Measurements from ENCODE around the gene BBX.
"Not testable (repeated sequence)": the region's sequence is repeated elsewhere in the genome, so short reads cannot be mapped to it uniquely, and the experiment has no call there.

BBX gene

GRCh38 chr3:107683447-107683846, 160.7 kb downstream of the BBX start:
- no peak for TF ChIP-seq CTCF (IDR thresholded peaks at IDR 0.05; ENCODE audit: insufficient read depth, low read depth, low read length, missing control alignments)
- H3K4me3 ChIP-seq (ENCODE audit: low read depth, low read length): no peak overlapping the region
- DNase-seq (ENCODE audit: low read depth): no peak

- no peak for DNase-seq (ENCODE audit: low read depth)
- H3K4me3 ChIP-seq (ENCODE audit: low read depth, low read length): no peak overlapping the region
- no peak for TF ChIP-seq CTCF (IDR thresholded peaks at IDR 0.05; ENCODE audit: insufficient read depth, low read depth, low read length, missing control alignments)
These were observed 161.7 kb downstream of the BBX start for GRCh38 chr3:107684431-107684925.

DNA sequence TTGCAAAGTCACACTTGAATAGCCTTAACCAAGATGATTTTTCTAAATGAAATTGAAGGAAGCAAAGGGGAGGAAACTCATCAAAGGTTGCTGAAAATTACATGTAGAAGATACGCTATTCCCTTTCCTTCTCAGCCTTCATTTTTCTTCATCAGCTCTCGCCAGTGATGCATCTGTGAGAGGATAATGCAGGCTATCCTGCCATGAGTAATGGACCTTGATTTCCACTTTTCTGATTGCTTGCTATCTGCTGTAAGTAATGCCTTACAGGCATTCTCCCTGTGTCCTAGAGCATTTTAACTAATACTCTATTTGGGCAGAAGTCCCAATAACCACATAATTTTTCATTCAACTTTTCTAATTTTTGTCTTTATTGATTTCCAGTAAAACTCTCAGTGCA, 162.6 kb downstream of the BBX start:
- TF ChIP-seq CTCF (IDR thresholded peaks at IDR 0.05; ENCODE audit: insufficient read depth, low read depth, low read length, missing control alignments): no peak
- no peak for DNase-seq (ENCODE audit: low read depth)
- H3K4me3 ChIP-seq (ENCODE audit: low read depth, low read length): no peak overlapping the region

DNA sequence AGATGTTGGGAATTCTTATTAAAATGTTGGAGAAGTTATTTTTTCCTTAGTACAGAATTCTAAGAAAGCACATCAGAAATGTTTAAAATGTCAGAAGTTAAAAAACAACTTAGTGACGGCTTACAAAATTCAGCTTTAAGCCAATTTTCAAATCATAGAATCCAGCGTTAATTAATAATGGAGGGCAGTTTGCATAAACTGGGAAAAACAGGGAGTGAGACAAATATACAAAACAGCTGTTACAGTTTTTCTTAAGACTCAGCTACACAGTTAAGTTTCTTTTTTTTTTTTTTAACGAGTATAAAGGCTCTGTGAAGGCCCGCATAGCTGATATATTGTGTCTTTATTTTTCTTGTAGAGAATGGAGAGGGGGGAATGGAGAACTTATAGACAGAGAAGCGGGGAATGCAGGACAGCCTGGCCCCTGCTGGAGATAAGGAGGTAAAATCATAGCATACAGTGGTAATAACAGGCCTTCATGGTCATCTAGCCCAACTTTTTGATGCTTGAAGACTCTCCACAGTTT, 164.4 kb downstream of the BBX start:
- no peak for TF ChIP-seq CTCF (IDR thresholded peaks at IDR 0.05; ENCODE audit: insufficient read depth, low read depth, low read length, missing control alignments)
- no peak for DNase-seq (ENCODE audit: low read depth)
- H3K4me3 ChIP-seq (ENCODE audit: low read depth, low read length): no peak overlapping the region

GRCh38 chr3:107689355-107689754, 166.6 kb downstream of the BBX start:
- TF ChIP-seq CTCF (IDR thresholded peaks at IDR 0.05; ENCODE audit: insufficient read depth, low read depth, low read length, missing control alignments): no peak
- no peak for DNase-seq (ENCODE audit: low read depth)

DNA sequence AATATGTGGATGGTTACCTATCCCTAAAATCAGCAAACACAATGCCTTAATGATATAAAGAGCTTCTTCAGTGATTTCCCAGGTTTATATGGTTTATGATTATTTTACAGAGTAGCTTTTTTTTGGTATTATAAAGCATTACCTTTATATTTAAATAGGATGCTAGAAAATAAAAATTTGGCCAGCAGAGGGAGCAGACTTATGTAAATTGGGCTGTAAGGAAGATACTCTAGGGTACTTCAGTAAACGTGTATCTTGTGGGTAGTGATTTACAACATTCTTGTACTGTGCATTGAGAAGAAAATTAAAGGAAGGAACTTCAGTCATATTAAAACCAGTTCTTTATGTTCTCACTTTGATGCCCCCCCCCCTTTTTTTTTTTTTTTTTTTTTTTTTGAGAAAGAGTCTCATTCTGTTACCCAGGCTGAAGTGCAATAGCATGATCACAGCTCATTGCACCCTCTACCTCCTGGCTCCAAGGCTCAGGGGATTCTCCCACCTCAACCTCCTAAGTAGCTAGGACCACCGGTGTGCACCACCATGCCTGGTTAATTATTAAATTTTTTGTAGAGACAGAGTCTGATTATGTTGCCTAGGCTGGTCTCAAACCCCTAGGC, 167.9 kb downstream of the BBX start:
- peak; percentile 66 for DNase-seq (ENCODE audit: low read depth)
- H3K4me3 ChIP-seq (ENCODE audit: low read depth, low read length): no peak overlapping the region
- TF ChIP-seq CTCF (IDR thresholded peaks at IDR 0.05; ENCODE audit: insufficient read depth, low read depth, low read length, missing control alignments): peak; percentile 30

More at GRCh38 chr3:107689355-107689754, 166.6 kb downstream of the BBX start:
- H3K4me3 ChIP-seq (ENCODE audit: low read depth, low read length): no peak overlapping the region

DNA sequence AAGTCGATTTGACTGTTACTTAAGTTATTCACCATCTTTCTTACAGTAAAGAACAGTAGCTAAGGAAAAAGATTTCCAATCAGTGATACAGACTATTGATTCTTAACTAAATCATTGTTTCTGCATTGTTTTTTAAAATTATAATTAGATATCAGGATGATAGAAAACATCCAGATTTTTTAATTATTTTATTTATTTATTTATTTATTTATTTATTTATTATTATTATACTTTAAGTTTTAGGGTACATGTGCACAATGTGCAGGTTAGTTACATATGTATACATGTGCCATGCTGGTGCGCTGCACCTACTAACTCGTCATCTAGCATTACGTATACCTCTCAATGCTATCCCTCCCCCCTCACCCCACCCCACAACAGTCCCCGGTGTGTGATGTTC, 169.2 kb downstream of the BBX start:
- not testable (repeated sequence) for DNase-seq (ENCODE audit: low read depth)

GRCh38 chr3:107697348-107697747, 174.6 kb downstream of the BBX start:
- not testable (repeated sequence) for DNase-seq (ENCODE audit: low read depth)
- peak overlapping the region; percentile 51 for H3K4me3 ChIP-seq (ENCODE audit: low read depth, low read length)

More for the DNA sequence above, 169.2 kb downstream of the BBX start:
- not testable (repeated sequence) for H3K4me3 ChIP-seq (ENCODE audit: low read depth, low read length)

DNA sequence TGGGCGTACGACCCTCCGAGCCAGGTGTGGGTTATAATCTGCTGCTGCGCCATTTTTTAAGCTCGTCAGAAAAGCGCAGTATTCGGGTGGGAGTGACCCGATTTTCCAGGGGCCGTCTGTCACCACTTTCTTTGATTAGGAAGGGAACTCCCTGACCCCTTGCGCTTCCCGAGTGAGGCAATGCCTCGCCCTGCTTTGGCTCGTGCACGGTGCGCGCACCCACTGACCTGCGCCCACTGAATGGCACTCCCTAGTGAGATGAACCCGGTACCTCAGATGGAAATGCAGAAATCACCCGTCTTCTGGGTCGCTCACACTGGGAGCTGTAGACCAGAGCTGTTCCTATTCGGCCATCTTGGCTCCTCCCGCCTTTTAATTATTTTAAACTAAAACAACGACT, 175.1 kb downstream of the BBX start:
- peak overlapping the region; percentile 51 for H3K4me3 ChIP-seq (ENCODE audit: low read depth, low read length)
- DNase-seq (ENCODE audit: low read depth): peak; percentile 5

All from GM12865 (cell line).